Measurements from ENCODE around the gene TRPM3.
"Not testable (repeated sequence)": the region's sequence is repeated elsewhere in the genome, so short reads cannot be mapped to it uniquely, and the experiment has no call there.

TRPM3 gene

GRCh38 chr9:70635790-70636189, 485.6 kb downstream of the TRPM3 start:
- no peak for DNase-seq

DNA sequence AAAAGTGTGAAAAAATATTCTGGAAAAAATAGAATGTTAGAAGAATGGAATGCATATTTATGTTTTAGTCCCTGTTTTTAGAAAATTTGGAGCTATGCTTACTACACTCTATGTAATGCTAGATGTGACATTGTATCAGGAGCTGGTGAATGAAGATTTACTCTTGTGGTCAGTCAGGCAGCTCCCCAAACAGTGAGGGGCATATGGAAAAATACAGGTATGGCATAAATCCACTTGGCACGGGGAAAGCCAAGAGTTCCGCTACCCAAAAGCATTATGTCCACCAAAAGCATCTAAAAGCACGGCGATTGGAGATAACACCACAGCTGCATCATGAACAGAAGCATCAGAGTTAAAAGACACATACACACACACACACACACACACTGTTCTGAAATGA, 486.7 kb downstream of the TRPM3 start:
- no peak for DNase-seq

DNA sequence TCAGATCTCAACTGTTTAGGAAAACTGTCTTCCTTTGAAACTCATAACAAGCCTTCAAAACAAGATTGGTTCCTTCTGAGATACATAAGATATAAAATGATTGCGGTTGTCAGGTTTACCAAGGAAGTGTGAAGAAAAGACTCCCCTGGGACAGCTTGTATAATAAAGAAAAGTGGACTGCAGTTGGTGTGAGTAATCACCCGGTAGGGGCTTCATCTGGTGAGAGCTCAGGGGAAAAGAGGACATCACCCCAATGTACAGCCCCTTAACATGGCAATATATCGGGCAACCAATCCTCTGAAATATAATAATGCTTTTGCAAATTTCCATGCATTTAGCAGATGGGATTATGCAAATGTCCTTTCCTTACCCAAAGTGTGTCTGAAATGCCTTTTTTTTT, 490.4 kb downstream of the TRPM3 start:
- no peak for DNase-seq

- DNase-seq, result not testable (repeated sequence)
These were observed 492.2 kb downstream of the TRPM3 start for GRCh38 chr9:70629080-70629685.

DNA sequence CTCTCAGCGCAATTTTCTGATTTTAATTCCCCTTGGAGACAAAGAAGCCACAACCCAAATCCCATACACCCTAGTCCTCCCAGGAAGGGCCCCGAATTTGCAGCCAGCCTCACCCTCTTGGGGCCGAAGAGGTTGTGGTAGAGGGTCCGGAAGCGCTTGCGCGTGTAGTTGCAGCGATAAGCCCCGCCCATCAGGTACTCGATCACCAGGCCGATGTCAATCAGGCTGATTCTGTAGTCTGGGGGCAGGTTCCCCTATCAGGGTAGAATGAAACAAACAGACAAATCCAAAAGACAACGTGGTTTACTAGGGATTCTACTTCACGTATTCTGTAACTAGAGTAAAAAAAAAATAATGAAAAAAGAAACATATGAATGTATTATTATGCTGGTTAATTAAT, 496.3 kb downstream of the TRPM3 start:
- no peak for DNase-seq

GRCh38 chr9:70618784-70619183, 502.6 kb downstream of the TRPM3 start:
- DNase-seq, result no peak

GRCh38 chr9:70617033-70617828, 504.2 kb downstream of the TRPM3 start:
- DNase-seq, result no peak

- DNase-seq, result no peak
These were observed 505.0 kb downstream of the TRPM3 start for GRCh38 chr9:70616228-70616990.

GRCh38 chr9:70615464-70616138, 505.8 kb downstream of the TRPM3 start:
- no peak for DNase-seq

DNA sequence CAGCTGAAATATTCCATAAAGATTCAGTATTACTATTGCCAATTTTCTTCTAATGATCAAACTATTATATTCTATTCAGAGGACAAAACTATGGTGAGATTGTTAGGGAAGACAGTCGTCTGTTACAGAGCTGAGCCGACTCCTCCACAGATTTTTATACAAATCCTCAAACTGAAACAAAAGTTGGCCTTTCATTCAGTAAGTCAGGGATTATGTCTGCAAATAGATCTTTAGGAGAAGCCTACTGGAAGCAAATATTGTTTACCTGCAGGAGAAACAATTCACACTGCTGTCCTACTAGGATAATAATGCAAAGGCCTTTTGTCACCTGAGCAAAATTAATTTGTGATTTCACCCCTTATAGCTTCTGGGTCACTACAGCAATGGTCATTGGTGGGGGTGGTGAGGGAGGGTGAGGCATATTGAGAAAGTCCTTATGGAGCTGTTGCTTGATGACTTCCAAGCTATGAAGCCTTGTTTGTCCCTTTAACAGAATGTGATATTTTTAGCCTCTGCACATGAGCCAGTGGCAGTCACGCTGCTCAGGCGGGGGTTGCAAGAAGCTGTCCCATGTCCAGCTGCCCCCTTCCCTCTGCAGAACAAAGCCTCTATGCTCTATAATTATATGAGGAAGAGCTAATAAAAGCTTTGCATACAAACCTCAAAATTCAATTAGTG, 506.5 kb downstream of the TRPM3 start:
- DNase-seq, result no peak

GRCh38 chr9:70613024-70613768, 508.2 kb downstream of the TRPM3 start:
- no peak for DNase-seq

DNA sequence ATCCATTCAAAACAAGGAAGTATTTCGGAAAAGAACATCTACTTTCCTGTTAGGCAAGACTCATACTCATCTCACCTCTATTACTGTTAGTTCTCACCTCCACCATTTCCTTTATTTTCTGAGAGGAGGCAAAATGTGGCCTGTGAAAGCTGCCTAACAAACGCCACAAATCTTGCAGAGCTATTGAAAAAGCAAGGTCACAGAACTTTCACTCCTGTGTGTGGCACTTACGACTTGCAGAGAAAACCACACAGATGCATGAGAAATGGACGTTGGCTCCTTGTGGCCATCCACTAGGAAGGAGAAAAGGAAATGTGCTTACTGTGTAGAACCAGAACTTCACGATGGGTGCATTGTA, 511.2 kb downstream of the TRPM3 start:
- DNase-seq, result no peak

DNA sequence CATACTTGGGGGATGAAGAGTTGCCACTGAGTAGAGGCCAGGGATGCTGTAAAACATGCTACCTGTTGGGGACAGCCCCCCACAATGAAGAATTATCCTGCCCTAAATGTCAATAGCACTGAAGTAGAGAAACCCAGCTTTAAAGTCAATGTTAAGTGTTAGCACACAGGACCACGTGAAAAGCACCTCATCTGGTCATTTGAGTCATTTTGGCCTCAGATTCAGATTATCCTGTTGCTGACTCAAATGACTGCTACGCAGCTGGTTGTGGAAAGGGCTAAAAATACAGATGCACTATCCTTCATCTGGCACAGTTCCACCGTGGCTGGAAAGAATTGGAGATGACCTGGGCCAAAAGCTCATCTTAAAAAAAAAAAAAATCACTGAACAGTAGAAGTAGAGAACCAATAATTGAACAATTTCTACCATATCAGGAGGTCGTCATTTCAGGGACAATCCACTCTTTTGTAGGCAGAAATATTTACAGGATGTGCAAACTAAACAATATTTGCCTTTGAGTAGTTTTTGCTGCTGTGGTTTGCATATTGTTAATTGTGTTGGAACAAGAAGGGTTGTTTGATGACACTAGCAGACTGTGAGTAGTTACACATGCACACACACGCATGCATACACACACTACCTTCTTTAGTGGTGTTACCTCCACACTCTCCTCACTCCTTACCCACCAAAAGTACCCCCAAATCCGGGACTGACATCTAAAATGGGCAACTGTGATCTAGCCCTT, 511.7 kb downstream of the TRPM3 start:
- DNase-seq, result no peak

DNA sequence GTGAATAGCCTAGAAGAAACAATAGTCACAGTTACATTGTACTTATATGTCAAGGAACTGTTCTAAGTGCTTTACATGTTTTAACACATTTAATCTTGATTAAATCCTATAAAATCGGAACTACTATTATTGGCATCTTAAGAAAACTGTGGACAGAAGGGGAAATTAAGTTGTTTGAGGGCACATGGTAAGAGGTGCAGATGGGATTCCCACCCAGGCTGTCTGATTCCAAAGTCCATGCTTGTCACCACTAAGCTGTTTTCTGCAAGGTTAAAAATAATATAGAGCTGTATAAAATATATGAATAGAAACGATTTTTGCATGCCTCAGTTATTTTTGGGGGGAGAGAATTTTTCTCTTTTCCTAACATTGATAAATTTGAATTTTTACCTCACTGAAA, 512.4 kb downstream of the TRPM3 start:
- DNase-seq, result no peak

DNA sequence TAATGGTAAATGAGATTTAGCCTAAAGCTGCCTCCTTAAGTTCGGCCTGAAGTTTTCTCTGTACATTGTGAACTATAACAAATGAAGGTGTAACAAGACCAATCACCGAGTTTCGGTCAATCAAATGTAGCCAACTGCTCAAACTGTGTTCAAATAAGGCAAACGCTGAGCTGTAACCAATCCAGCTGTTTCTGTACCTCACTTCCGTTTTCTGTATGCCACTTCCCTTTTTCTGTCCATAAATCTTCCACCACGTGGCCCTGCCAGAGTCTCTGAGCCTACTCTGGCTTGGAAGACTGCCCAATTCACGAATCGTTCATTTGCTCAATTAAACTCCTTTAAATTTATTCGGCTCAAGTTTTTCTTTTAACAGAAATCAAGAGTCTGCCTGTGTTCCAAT, 513.5 kb downstream of the TRPM3 start:
- peak; percentile 10 for DNase-seq

- no peak for DNase-seq
These were observed 514.1 kb downstream of the TRPM3 start for GRCh38 chr9:70607329-70607728.

- DNase-seq, result no peak
These were observed 518.4 kb downstream of the TRPM3 start for GRCh38 chr9:70603020-70603411.

DNA sequence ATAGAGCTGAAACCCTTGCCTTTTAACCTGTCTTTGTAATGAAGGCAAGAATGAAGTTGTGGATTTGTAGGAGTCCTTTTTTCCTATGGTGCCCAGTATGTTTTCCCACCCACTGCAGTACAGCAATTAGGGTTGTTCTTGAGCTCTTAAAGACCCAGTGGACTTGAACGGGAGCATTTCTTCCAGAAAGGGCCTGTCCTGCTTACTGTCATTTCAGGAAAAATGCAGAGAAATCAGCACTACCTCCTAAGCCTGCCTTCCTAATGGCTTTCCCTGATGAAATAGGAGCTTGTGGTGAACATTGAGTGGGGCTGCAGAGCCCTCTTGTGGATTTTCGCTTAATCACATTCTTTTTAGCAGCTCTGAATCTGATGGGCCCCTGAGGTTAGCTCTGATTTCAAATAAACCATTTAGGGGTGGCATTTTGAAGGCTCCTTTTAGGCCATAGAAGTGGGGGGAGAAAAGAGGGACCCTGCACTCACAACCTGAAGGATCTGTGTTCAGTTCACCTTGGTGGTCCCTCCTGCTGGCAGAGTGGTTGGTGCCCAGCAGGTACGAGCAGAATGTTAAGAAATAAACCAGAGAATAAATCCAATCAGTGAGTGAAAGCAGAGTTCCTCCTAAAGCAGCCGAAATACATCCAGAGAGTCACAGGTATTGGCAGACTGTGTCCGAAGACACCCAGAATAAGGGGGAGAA, 519.0 kb downstream of the TRPM3 start:
- DNase-seq, result peak; percentile 60

DNA sequence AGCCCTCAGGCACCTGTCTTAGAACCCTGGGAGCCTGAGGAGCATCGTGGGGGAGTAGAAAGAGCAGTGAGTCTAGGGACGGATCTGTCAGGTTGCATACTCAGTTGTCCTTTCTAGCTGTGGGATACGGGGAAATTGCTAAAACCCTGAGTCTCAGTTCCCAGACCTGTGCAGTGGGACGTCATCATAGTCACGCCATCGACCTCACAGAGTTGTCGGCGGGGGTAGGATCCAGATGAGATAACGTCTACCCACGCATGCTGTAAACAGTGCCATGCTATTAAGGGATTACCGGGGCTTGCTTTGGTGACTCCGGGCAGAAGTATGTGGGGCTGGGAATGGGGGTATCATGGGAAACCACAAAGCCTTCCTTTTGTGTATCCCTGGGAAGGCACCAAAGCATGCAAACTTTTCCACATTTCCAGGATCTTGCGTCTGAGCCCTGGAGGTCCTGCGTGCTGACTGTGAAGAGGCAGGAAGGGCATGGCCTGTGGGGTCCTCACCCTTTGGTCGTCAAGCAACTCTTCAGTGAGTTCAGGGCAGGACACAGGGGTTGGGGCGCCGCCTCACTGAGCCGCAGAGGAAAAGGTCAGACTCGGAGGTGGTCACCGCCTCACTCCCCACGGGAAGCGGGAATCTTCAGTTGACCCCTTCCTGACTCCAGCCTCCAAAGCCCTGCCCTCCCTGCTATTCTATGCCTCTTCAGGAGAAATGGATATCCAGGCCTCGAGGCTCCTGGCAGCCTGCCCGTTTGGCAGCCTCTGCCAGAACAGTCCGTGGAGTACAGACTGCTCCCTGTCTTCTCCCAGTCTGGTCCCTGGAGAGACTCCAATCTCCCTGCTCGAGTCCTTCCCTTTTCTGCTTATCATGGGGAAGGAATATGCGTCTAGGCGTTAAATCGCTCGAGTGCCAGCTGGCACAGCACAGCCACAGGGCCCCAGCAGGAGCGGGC, 520.1 kb downstream of the TRPM3 start:
- DNase-seq, result no peak

- DNase-seq, result no peak
These were observed 520.9 kb downstream of the TRPM3 start for GRCh38 chr9:70600506-70600905.

Data from CD4-positive, alpha-beta T cell treated with Interleukin-21 for 1 hour (primary cell).